Suprapubic skin (tissue), 4 donors: ENCODE measurements around the gene GPR119.

Experiments used
- POLR2A ChIP-seq, 2 donors: fragments of 450-650 bp; IDR thresholded peaks; one replicate each; pipeline ENCODE4 v1.6.1; 2017; ENCODE audit warnings: antibody characterized with exemption in 2 of 2, mild to moderate bottlenecking in 2 of 2, moderate library complexity in 2 of 2
- POLR2AphosphoS5 ChIP-seq, 3 donors: sonication (generic); formaldehyde crosslinking; IDR thresholded peaks; one replicate each; pipeline ENCODE4 v1.6.1; 2017; ENCODE audit warnings: antibody characterized with exemption in 3 of 3
- TF ChIP-seq, protein P1 (sequence below), 2 donors: fragments of 200-600 bp in 1 of 2; fragments of 450-650 bp in 1 of 2; sonication (generic) in 1 of 2; IDR thresholded peaks; one replicate each; pipeline ENCODE4 v1.5.1; 2016 to 2019; ENCODE audit warnings: antibody characterized with exemption in 2 of 2, mild to moderate bottlenecking in 1 of 2, moderate library complexity in 1 of 2

DNA sequence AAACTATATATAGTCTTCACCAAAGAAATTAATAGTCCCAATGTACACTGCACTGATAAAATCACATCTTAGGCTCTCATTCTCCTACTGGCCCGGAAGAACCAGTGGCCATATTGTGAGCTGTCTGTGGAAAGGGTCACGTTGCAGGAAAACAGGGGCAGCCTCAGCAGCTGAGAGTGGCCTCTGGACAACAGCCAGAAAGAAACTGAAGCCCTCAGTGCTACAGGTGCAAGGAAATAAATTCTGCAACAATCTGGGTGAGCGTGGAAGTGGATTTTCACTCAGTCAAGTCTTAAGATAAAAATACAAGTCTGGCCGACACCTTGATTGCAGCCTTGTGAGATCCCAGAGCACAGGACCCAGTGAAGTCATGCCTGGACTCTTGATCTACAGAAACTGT lies 48.9 kb downstream of the GPR119 start:
- TF ChIP-seq, protein P1, sequence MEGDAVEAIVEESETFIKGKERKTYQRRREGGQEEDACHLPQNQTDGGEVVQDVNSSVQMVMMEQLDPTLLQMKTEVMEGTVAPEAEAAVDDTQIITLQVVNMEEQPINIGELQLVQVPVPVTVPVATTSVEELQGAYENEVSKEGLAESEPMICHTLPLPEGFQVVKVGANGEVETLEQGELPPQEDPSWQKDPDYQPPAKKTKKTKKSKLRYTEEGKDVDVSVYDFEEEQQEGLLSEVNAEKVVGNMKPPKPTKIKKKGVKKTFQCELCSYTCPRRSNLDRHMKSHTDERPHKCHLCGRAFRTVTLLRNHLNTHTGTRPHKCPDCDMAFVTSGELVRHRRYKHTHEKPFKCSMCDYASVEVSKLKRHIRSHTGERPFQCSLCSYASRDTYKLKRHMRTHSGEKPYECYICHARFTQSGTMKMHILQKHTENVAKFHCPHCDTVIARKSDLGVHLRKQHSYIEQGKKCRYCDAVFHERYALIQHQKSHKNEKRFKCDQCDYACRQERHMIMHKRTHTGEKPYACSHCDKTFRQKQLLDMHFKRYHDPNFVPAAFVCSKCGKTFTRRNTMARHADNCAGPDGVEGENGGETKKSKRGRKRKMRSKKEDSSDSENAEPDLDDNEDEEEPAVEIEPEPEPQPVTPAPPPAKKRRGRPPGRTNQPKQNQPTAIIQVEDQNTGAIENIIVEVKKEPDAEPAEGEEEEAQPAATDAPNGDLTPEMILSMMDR (IDR thresholded peaks at IDR 0.05): no peak
- TF ChIP-seq POLR2A (IDR thresholded peaks at IDR 0.05) (no peak), POLR2AphosphoS5 (IDR thresholded peaks at IDR 0.05) (no peak)
